ENCODE measurements around the gene MARCHF2.

- no peak for TF ChIP-seq CTCF (IDR thresholded peaks at IDR 0.05; ENCODE audit: low read depth, low read length, poor library complexity, severe bottlenecking)
- TF ChIP-seq EZH2phosphoT487 (IDR thresholded peaks at IDR 0.05; ENCODE audit: borderline replicate concordance, low read length), result no peak
Observed at GRCh38 chr19:8423817-8424223, 10.7 kb downstream of the MARCHF2 start.
